Islet of Langerhans (tissue), 1 donor: ENCODE measurements around the gene SLC35A2.
"Not testable (repeated sequence)": the region's sequence is repeated elsewhere in the genome, so short reads cannot be mapped to it uniquely, and the experiment has no call there.

ENCODE experiments used
- FAIRE-seq: peaks from one replicate; lab custom pipeline; 2011; peaks lifted over from hg19 to GRCh38; lab: Jason Lieb, UNC

The SLC35A2 gene

DNA sequence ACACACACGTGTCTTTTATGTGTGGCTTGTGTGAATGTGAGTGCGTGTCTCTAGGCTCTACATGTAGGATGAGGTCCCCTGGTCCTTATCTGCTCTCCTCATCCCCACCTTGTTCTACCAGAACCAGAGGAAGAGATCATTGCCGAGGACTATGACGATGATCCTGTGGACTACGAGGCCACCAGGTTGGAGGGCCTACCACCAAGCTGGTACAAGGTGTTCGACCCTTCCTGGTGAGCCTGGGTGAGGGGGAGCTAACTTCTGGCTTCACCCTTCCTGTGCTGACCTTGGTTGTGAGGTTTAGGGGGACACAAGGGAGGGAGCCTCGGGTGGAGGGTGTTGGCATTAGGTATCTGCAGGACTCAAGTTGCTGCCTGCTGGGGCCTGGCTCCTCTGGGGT, 10.4 kb downstream of the SLC35A2 start:
- no peak for FAIRE-seq

GRCh38 chrX:48899078-48899410, 12.4 kb downstream of the SLC35A2 start:
- FAIRE-seq: no peak

- FAIRE-seq: peak; percentile 97
Observed at GRCh38 chrX:48897625-48898306, 13.7 kb downstream of the SLC35A2 start, which contains the start of the genes PQBP1 and TIMM17B. TSS of gene PQBP1 (plus strand) at chrX:48897930. CDS start at chrX:48898510, 580 bp downstream. TSS of gene TIMM17B (minus strand) at chrX:48897768. CDS start at chrX:48897749, 19 bp downstream.

GRCh38 chrX:48897157-48897624, 14.3 kb downstream of the SLC35A2 start:
- FAIRE-seq: peak; percentile 95

- no peak for FAIRE-seq
Observed at GRCh38 chrX:48896611-48897011, 14.8 kb downstream of the SLC35A2 start.

- no peak for FAIRE-seq
Observed at GRCh38 chrX:48894891-48895290, 16.6 kb downstream of the SLC35A2 start.

- no peak for FAIRE-seq
Observed at GRCh38 chrX:48893556-48894348, 17.7 kb downstream of the SLC35A2 start.

- no peak for FAIRE-seq
Observed at GRCh38 chrX:48892896-48893295, 18.6 kb downstream of the SLC35A2 start.

- no peak for FAIRE-seq
Observed at GRCh38 chrX:48891402-48892288, 19.8 kb downstream of the SLC35A2 start.

GRCh38 chrX:48890934-48891401, 20.5 kb downstream of the SLC35A2 start:
- FAIRE-seq: no peak

GRCh38 chrX:48890296-48890925, 21.0 kb downstream of the SLC35A2 start:
- FAIRE-seq: no peak

DNA sequence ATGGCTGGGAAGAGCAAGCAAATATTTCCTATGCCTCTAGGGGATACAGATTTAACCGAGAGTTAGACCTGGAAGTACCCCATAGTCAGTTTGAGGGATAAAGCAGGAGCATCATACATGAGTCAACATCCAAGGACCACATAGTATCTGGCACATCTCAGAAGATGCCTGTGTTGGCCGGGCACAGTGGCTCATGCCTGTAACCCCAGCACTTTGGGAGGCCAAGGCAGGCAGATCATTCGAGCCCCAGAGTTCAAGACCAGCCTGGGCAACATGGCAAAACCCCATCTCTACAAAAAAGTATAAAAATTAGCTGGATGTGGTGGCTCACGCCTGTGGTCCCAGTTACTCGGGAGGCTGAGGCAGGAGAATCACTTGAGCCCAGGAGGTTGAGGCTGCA, 24.9 kb downstream of the SLC35A2 start:
- FAIRE-seq: not testable (repeated sequence)

- FAIRE-seq: no peak
Observed at GRCh38 chrX:48883729-48884128, 27.7 kb downstream of the SLC35A2 start.

GRCh38 chrX:48876944-48877343, 34.5 kb downstream of the SLC35A2 start:
- FAIRE-seq: not testable (repeated sequence)

DNA sequence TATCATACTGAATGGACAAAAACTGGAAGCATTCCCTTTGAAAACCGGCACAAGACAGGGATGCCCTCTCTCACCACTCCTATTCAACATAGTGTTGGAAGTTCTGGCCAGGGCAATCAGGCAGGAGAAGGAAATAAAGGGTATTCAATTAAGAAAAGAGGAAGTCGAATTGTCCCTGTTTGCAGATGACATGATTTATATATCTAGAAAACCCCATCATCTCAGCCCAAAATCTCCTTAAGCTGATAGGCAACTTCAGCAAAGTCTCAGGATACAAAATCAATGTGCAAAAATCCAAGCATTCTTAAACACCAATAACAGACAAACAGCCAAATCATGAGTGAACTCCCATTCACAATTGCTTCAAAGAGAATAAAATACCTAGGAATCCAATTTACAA, 39.4 kb downstream of the SLC35A2 start:
- FAIRE-seq: not testable (repeated sequence)

- FAIRE-seq: no peak
Observed at GRCh38 chrX:48864210-48864609, 47.2 kb downstream of the SLC35A2 start.

DNA sequence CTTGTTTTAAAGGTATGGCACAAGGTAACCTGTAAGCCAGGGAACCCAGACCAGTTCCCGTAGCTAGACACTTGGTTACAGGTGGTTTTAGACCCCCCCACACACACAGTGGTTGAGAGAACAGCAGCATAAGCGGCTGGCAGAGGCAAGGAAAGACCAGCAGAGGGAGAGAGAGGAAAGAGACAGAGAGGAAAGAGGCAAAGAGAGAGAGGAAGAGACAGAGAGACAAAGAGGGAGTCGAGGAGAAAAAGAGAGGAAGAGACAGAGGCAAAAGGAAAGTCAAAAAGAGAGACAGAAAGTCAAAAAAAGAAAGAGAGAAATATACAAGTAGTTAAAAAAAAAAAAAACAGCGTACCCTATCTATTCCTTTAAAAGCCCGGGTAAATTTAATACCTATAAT, 56.5 kb downstream of the SLC35A2 start:
- FAIRE-seq: no peak

GRCh38 chrX:48854121-48854804, 57.2 kb downstream of the SLC35A2 start:
- FAIRE-seq: not testable (repeated sequence)

DNA sequence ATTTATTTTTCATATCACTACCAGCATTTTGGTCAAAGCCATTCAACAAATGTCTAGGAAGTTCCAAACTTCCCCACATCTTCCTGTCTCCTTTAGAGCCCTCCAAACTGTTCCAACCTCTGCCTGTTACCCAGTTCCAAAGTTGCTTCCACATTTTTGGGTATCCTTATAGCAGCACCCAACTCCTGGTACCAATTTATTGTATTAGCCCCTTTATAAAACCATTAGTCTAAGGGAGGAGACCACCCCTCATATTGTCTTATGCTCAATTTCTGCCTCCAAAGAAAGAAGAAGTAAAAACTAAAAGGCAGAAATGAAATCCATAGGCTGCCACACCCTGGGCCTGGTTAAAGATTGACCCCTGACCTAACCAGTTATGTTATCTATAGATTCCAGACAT, 58.0 kb downstream of the SLC35A2 start:
- FAIRE-seq: not testable (repeated sequence)
